ENCODE results near the gene OR2D3. TPM values are rescaled to one million over a fixed set of nuclear protein-coding genes. Genes with fewer than 3 reads are reported as not detected.
"Not testable (repeated sequence)": the region's sequence is repeated elsewhere in the genome, so short reads cannot be mapped to it uniquely, and the experiment has no call there.

OR2D3 gene
- total RNA-seq, 4 donors from 2014 or later = not detected

DNA sequence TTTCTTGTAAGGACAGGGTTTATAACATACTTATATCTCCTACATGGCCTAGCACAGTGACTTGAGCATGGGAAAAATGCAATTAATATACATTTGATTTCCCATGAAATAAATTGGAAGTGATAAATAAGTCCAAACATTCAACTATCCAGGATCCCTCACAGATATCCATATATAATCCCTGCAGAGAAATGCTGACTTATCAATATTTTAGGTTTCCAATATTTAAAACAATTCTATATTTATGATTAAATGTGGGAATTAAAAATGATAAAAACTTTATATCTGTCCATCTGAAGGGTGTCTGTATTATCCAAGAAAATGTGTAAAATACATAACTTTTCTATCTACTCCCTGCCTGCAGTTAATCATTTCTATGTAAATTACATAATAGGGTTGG is 38.1 kb upstream of the OR2D3 start:
- no peak overlapping the region for H3K27ac ChIP-seq
- no peaks in the 10 kb centered on the region for H3K9me3 ChIP-seq
- no peaks in the 10 kb centered on the region for H3K27me3 ChIP-seq
- DNase-seq (ENCODE audit: low spot score in 2 of 2) = no peak
- TF ChIP-seq EP300 (IDR thresholded peaks at IDR 0.05) (no peak), POLR2A (IDR thresholded peaks at IDR 0.05) (no peak)
- TF ChIP-seq, protein P1, sequence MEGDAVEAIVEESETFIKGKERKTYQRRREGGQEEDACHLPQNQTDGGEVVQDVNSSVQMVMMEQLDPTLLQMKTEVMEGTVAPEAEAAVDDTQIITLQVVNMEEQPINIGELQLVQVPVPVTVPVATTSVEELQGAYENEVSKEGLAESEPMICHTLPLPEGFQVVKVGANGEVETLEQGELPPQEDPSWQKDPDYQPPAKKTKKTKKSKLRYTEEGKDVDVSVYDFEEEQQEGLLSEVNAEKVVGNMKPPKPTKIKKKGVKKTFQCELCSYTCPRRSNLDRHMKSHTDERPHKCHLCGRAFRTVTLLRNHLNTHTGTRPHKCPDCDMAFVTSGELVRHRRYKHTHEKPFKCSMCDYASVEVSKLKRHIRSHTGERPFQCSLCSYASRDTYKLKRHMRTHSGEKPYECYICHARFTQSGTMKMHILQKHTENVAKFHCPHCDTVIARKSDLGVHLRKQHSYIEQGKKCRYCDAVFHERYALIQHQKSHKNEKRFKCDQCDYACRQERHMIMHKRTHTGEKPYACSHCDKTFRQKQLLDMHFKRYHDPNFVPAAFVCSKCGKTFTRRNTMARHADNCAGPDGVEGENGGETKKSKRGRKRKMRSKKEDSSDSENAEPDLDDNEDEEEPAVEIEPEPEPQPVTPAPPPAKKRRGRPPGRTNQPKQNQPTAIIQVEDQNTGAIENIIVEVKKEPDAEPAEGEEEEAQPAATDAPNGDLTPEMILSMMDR (IDR thresholded peaks at IDR 0.05) = no peak
- H3K36me3 ChIP-seq = no peaks in the 10 kb centered on the region
- no peaks in the 10 kb centered on the region for H3K4me1 ChIP-seq
- H3K4me3 ChIP-seq = no peak overlapping the region

GRCh38 chr11:6887711-6888110 is 33.1 kb upstream of the OR2D3 start:
- not testable (repeated sequence) for H3K27me3 ChIP-seq; H3K27ac ChIP-seq; H3K36me3 ChIP-seq; H3K4me3 ChIP-seq; H3K4me1 ChIP-seq; DNase-seq (ENCODE audit: low spot score in 2 of 2); H3K9me3 ChIP-seq
- 95% methylated on average over 5 of the region's 5 CpGs for WGBS, 2 donors

- no peak for DNase-seq (ENCODE audit: low spot score in 2 of 2)
- Histone ChIP-seq H3K27me3 (no peaks in the 10 kb centered on the region), H3K4me3 (no peak overlapping the region), H3K27ac (no peak overlapping the region), H3K36me3 (no peaks in the 10 kb centered on the region), H3K4me1 (no peaks in the 10 kb centered on the region), H3K9me3 (peaks cover 0 to 3% (median 0%) of the 10 kb centered on the region in 4 donors)
- TF ChIP-seq, protein P1 (IDR thresholded peaks at IDR 0.05) = no peak
- TF ChIP-seq POLR2A (IDR thresholded peaks at IDR 0.05) (no peak), EP300 (IDR thresholded peaks at IDR 0.05) (no peak)
- WGBS, 2 donors = 85 to 87% methylated on average over 4 of the region's 4 CpGs
Observed at GRCh38 chr11:6888830-6889229, 32.0 kb upstream of the OR2D3 start.

DNA sequence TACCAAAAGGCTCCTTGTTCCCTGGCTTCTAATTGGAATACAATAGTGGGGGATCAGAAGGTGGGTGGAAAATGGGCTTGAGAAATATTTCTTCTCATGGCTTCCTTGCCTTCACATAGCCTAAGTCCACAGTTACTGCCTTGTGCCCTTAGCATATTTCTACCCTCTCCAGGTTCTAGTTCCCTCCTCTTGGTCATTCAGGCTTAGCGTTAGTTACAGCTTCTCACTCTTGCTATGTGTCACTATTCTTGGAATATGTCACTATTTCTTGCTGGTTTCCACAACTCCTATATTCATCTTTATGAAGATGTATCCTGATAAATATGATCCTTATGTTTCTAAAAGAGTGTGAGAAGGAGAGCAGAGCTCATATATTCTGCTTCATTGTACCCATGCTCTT is 31.0 kb upstream of the OR2D3 start:
- Histone ChIP-seq H3K4me3 (no peak overlapping the region), H3K4me1 (no peaks in the 10 kb centered on the region), H3K36me3 (no peaks in the 10 kb centered on the region), H3K9me3 (peaks cover 0 to 3% (median 0%) of the 10 kb centered on the region in 4 donors), H3K27ac (no peak overlapping the region), H3K27me3 (no peaks in the 10 kb centered on the region)
- no peak for DNase-seq (ENCODE audit: low spot score in 2 of 2)
- 77 to 90% methylated on average over 1 of the region's 1 CpG for WGBS, 2 donors
- no peak for TF ChIP-seq EP300 (IDR thresholded peaks at IDR 0.05)
- TF ChIP-seq POLR2A (IDR thresholded peaks at IDR 0.05) = no peak

DNA sequence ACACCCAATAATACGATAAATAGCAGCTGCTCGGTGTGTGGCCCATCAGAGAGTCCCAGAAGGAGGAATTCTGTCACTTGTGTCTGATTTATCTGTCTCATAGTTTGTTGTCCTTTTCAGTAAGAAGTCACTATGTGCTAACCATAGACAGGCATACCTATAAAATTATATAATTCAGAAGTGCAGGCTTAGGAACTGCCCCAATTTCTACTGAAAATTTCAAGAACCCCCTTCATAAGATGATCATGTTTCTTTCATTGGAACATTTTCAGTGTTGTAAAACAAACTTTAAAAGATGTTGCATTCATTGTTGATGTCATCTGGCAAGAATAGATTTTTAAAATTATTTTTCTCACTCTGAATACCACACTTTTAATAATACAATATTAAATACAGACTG is 28.4 kb upstream of the OR2D3 start, which contains the start of gene OR2D2:
Gene OR2D2, minus strand, starts transcription at position 101 of the 400 bp plus-strand sequence. Its CDS starts 0 bp downstream, at position 101.
- Histone ChIP-seq H3K4me3 (no peak within 1 kb of the TSS), H3K27ac (no peak within 1 kb of the TSS), H3K27me3 (no peaks in the 10 kb centered on the region), H3K9me3 (peaks cover 0 to 3% (median 0%) of the 10 kb centered on the region in 4 donors), H3K36me3 (no peaks in the 10 kb centered on the region), H3K4me1 (no peaks in the 10 kb centered on the region)
- TF ChIP-seq EP300 (IDR thresholded peaks at IDR 0.05) (no peak), POLR2A (IDR thresholded peaks at IDR 0.05) (no peak)
- TF ChIP-seq, protein P1 (IDR thresholded peaks at IDR 0.05) = no peak
- WGBS, 2 donors = 83 to 94% methylated on average over 2 of the region's 2 CpGs
- no peak for DNase-seq (ENCODE audit: low spot score in 2 of 2)

DNA sequence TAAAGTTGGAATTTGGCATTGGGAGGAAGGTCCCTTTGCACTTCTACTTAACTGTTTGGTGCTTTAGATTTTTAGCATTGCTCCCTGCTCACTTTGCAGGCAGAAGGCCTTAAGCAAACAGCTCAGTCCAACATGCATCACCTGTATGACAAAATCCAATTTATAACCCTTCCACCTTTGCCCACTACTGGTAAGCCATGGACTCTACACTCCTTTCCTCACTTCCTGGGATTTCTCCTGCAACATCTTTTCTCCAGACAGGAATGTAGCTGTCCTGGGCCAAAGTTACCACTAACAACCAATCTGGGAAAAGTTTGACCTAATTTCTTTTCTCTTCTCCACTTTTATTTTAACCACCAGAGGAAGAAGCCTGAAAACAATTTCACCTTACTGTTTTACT is 26.7 kb upstream of the OR2D3 start:
- Histone ChIP-seq H3K27ac (no peak overlapping the region), H3K9me3 (no peaks in the 10 kb centered on the region), H3K4me3 (no peak overlapping the region), H3K27me3 (no peaks in the 10 kb centered on the region), H3K4me1 (no peaks in the 10 kb centered on the region), H3K36me3 (no peaks in the 10 kb centered on the region)
- TF ChIP-seq POLR2A (IDR thresholded peaks at IDR 0.05) (no peak), EP300 (IDR thresholded peaks at IDR 0.05) (no peak)
- TF ChIP-seq, protein P1 (IDR thresholded peaks at IDR 0.05) = no peak
- DNase-seq (ENCODE audit: low spot score in 2 of 2) = no peak
